ENCODE results near the gene CD99. TPM values are rescaled to one million over a fixed set of nuclear protein-coding genes. Genes with fewer than 3 reads are reported as not detected.

Gene CD99
- total and polyA plus RNA-seq, 2 of the 13 experiments (the other 11 are each of a cell fraction or from before 2014, with no cell fraction given): 78.8 to 111 TPM

GRCh38 chrX:2767631-2768455, 76.7 kb downstream of the CD99 start (continued):
- TF ChIP-seq, protein P1, sequence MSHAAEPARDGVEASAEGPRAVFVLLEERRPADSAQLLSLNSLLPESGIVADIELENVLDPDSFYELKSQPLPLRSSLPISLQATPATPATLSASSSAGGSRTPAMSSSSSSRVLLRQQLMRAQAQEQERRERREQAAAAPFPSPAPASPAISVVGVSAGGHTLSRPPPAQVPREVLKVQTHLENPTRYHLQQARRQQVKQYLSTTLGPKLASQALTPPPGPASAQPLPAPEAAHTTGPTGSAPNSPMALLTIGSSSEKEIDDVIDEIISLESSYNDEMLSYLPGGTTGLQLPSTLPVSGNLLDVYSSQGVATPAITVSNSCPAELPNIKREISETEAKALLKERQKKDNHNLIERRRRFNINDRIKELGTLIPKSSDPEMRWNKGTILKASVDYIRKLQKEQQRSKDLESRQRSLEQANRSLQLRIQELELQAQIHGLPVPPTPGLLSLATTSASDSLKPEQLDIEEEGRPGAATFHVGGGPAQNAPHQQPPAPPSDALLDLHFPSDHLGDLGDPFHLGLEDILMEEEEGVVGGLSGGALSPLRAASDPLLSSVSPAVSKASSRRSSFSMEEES (CRISPR knock-in tag; IDR thresholded peaks at IDR 0.05): 0 out of 2 replicates have a peak, but pooled peaks have one; percentile 31
- TF ChIP-seq BHLHE40 (IDR thresholded peaks at IDR 0.05; ENCODE audit: low read length): peak; percentile 27; the same call in 1 of the 2 replicates
- TF ChIP-seq, protein P2, sequence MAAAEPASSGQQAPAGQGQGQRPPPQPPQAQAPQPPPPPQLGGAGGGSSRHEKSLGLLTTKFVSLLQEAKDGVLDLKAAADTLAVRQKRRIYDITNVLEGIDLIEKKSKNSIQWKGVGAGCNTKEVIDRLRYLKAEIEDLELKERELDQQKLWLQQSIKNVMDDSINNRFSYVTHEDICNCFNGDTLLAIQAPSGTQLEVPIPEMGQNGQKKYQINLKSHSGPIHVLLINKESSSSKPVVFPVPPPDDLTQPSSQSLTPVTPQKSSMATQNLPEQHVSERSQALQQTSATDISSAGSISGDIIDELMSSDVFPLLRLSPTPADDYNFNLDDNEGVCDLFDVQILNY (CRISPR knock-in tag; conservative IDR thresholded peaks at IDR 0.05): no peak
- TF ChIP-seq ZNF691 (CRISPR knock-in tag; IDR thresholded peaks at IDR 0.05; ENCODE audit: borderline replicate concordance, low read depth): no peak
- no peak for TF ChIP-seq CBX1 (IDR thresholded peaks at IDR 0.05; ENCODE audit: low read depth)
- TF ChIP-seq HNRNPL (IDR thresholded peaks at IDR 0.05; ENCODE audit: low read depth, low read length): no peak
- no peak for TF ChIP-seq ZNF12 (CRISPR knock-in tag; IDR thresholded peaks at IDR 0.05)
- TF ChIP-seq SKI (IDR thresholded peaks at IDR 0.05; ENCODE audit: partially characterized antibody): peak; percentile 21
- TF ChIP-seq MAX (IDR thresholded peaks at IDR 0.05): peak; percentile 68
- no peak for TF ChIP-seq ZNF207 (IDR thresholded peaks at IDR 0.05; ENCODE audit: borderline replicate concordance)
- TF ChIP-seq RBM22 (optimal IDR thresholded peaks at IDR 0.05; ENCODE audit: low read length): no peak
- TF ChIP-seq MXI1 (IDR thresholded peaks at IDR 0.05; ENCODE audit: borderline replicate concordance, low read depth, low read length): no peak
- no peak for TF ChIP-seq RAD21 (CRISPR knock-in tag; IDR thresholded peaks at IDR 0.05)
- no peak for TF ChIP-seq MLLT10 (CRISPR knock-in tag; IDR thresholded peaks at IDR 0.05)
- TF ChIP-seq NFATC3 (CRISPR knock-in tag; IDR thresholded peaks at IDR 0.05): no peak
- TF ChIP-seq SOX6 (IDR thresholded peaks at IDR 0.05): no peak
- 0 out of 2 replicates have a peak, but pooled peaks have one; percentile 9 for TF ChIP-seq SOX6 (CRISPR knock-in tag; IDR thresholded peaks at IDR 0.05)
- no peak for TF ChIP-seq STAT6 (CRISPR knock-in tag; IDR thresholded peaks at IDR 0.05; ENCODE audit: borderline replicate concordance)
- TF ChIP-seq HHEX (CRISPR knock-in tag; IDR thresholded peaks at IDR 0.05): no peak
- 0 out of 2 replicates have a peak, but pooled peaks have one; percentile 20 for TF ChIP-seq SAP130 (CRISPR knock-in tag; IDR thresholded peaks at IDR 0.05; ENCODE audit: low read depth)
- no peak for TF ChIP-seq ZSCAN21 (CRISPR knock-in tag; IDR thresholded peaks at IDR 0.05; ENCODE audit: borderline replicate concordance)
- TF ChIP-seq ZNF770 (CRISPR knock-in tag; IDR thresholded peaks at IDR 0.05): peak; percentile 18; the same call in 1 of the 2 replicates
- no peak for TF ChIP-seq SNRNP70 (IDR thresholded peaks at IDR 0.05; ENCODE audit: low read depth, low read length)

Data from HepG2 (cell line).